ENCODE measurements around the gene FXYD2.

DNA sequence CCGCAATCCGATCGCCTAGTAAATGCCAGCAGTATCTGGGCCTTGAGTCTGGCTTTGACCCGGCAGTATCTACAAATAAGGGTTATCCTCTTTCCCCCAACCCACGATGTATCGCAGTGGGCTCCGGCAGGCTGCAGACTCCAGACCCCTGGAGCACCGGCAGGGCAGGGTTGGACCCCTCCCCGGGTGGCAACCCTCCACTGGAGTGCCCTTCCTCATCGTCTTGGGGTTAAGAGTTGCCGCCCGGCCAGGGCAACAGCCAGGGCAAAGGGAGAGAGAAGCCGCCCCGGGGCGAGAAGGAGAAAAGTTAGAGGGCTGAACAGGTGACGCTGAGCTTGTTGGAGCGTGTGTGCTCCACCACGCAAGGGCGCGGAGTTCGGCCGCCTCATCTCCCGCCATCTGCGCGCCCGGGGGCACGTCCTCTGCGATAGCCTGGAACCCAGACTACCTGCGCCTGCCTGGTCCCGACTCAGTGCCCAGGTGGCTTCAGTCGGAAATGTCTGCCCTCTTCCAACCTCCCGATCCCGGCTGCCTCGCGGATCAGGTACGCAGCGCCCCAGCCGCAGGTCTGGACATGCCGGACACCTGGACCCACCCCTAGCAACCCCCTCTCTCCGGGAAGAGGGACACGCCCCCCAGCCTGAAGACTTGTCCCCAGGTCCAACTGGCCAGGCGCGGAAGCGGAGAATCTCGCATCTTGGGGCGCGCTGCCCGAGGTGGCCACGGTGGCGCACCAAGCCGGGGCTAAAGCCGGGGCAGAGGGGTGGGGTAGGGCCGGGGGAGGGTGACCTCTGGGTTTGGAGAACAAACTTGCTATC lies 28.7 kb downstream of the FXYD2 start:
- TF ChIP-seq MAFF (IDR thresholded peaks at IDR 0.05; ENCODE audit: low read depth, low read length) = no peak
- TF ChIP-seq ZNF10 (CRISPR knock-in tag; IDR thresholded peaks at IDR 0.05; ENCODE audit: borderline replicate concordance, low read depth) = no peak
- TF ChIP-seq ZNF766 (CRISPR knock-in tag; IDR thresholded peaks at IDR 0.05; ENCODE audit: borderline replicate concordance) = no peak
- TF ChIP-seq GABPA (IDR thresholded peaks at IDR 0.05; ENCODE audit: low read depth, low read length) = no peak
- TF ChIP-seq GABPA (CRISPR knock-in tag; IDR thresholded peaks at IDR 0.05; ENCODE audit: low read depth) = no peak

Data from HepG2 (cell line).